Endothelial cell (in vitro differentiated cells): ENCODE results near the gene SFMBT2. TPM values are rescaled to one million over a fixed set of nuclear protein-coding genes. Genes with fewer than 3 reads are reported as not detected.

ENCODE experiments used
- DNase-seq: peaks from one replicate; pipeline ENCODE4 v3.0.0; 2021; ENCODE audit warnings: low spot score
- H3K27ac Mint-ChIP-seq: one replicate; pipeline ENCODE4 v1.8.0; 2021; ENCODE audit warnings: mixed read lengths, inconsistent platforms; ENCODE audit not compliant: unreplicated experiment
- H3K27me3 Mint-ChIP-seq: one replicate; pipeline ENCODE4 v1.8.0; 2021; ENCODE audit warnings: mild to moderate bottlenecking, moderate library complexity, mixed read lengths, inconsistent platforms; ENCODE audit not compliant: unreplicated experiment
- H3K36me3 Mint-ChIP-seq: one replicate; pipeline ENCODE4 v1.8.0; 2021; ENCODE audit warnings: mild to moderate bottlenecking, low read depth, mixed read lengths, inconsistent platforms; ENCODE audit not compliant: unreplicated experiment
- H3K4me1 Mint-ChIP-seq: one replicate; pipeline ENCODE4 v1.8.0; 2021; ENCODE audit warnings: mild to moderate bottlenecking, mixed read lengths, inconsistent platforms; ENCODE audit not compliant: unreplicated experiment
- H3K4me3 Mint-ChIP-seq: one replicate; pipeline ENCODE4 v1.8.0; 2021; ENCODE audit warnings: mild to moderate bottlenecking, mixed read lengths, inconsistent platforms; ENCODE audit not compliant: unreplicated experiment
- H3K9me3 Mint-ChIP-seq: one replicate; pipeline ENCODE4 v1.8.0; 2021; ENCODE audit warnings: mixed read lengths, inconsistent platforms; ENCODE audit not compliant: unreplicated experiment
- CTCF ChIP-seq: fragments of 200-600 bp; sonication (generic); IDR thresholded peaks from one replicate; pipeline ENCODE4 v1.5.0; 2021; ENCODE audit warnings: antibody characterized with exemption; ENCODE audit not compliant: unreplicated experiment
- total RNA-seq: library from RNA; stranded (reverse); fragmentation: NEBNext Ultra II Directional; extraction: Animal tissue kit (Norgen Biotek cat#: 25700); gene quantifications from one replicate; pipeline ENCODE4 v1.2.1, GENCODE V29; 2021; ENCODE audit not compliant: unreplicated experiment

SFMBT2 gene
- total RNA-seq, 1 donor from 2014 or later: 16.0 TPM

- DNase-seq: no peak
- no peaks in the 10 kb centered on the region for H3K9me3 Mint-ChIP-seq
- H3K4me1 Mint-ChIP-seq: no peaks in the 10 kb centered on the region
- peaks cover 6% of the 10 kb centered on the region for H3K27me3 Mint-ChIP-seq
- H3K36me3 Mint-ChIP-seq: peaks cover 23% of the 10 kb centered on the region
- H3K27ac Mint-ChIP-seq: no peak overlapping the region
- TF ChIP-seq CTCF: no peak
- peak overlapping the region; percentile 38 for H3K4me3 Mint-ChIP-seq
These were observed 88.2 kb downstream of the SFMBT2 start for GRCh38 chr10:7322623-7323022.

GRCh38 chr10:7320072-7320471, 90.8 kb downstream of the SFMBT2 start:
- Mint-ChIP-seq H3K27me3 (peaks cover 5% of the 10 kb centered on the region), H3K27ac (no peak overlapping the region), H3K36me3 (peaks cover 12% of the 10 kb centered on the region), H3K9me3 (no peaks in the 10 kb centered on the region), H3K4me3 (no peak overlapping the region), H3K4me1 (no peaks in the 10 kb centered on the region)
- DNase-seq: no peak
- no peak for TF ChIP-seq CTCF

- H3K4me1 Mint-ChIP-seq: no peaks in the 10 kb centered on the region
- H3K27me3 Mint-ChIP-seq: peaks cover 5% of the 10 kb centered on the region
- TF ChIP-seq CTCF: no peak
- no peak for DNase-seq
- H3K4me3 Mint-ChIP-seq: no peak overlapping the region
- H3K27ac Mint-ChIP-seq: no peak overlapping the region
- H3K36me3 Mint-ChIP-seq: peaks cover 12% of the 10 kb centered on the region
- H3K9me3 Mint-ChIP-seq: no peaks in the 10 kb centered on the region
These were observed 91.2 kb downstream of the SFMBT2 start for GRCh38 chr10:7319632-7320031.

GRCh38 chr10:7318836-7319235, 92.0 kb downstream of the SFMBT2 start:
- no peaks in the 10 kb centered on the region for H3K9me3 Mint-ChIP-seq
- H3K27ac Mint-ChIP-seq: no peak overlapping the region
- no peak for DNase-seq
- no peak for TF ChIP-seq CTCF
- no peak overlapping the region for H3K4me3 Mint-ChIP-seq
- peaks cover 7% of the 10 kb centered on the region for H3K36me3 Mint-ChIP-seq
- no peaks in the 10 kb centered on the region for H3K4me1 Mint-ChIP-seq
- peaks cover 5% of the 10 kb centered on the region for H3K27me3 Mint-ChIP-seq

- Mint-ChIP-seq H3K36me3 (peaks cover 7% of the 10 kb centered on the region), H3K9me3 (no peaks in the 10 kb centered on the region), H3K4me1 (no peaks in the 10 kb centered on the region), H3K4me3 (no peak overlapping the region), H3K27me3 (peaks cover 5% of the 10 kb centered on the region), H3K27ac (no peak overlapping the region)
- no peak for TF ChIP-seq CTCF
- DNase-seq: no peak
These were observed 92.9 kb downstream of the SFMBT2 start for GRCh38 chr10:7317786-7318446.
